CD14-positive monocyte (primary cell): ENCODE results near the gene HSBP1L1. TPM values are rescaled to one million over a fixed set of nuclear protein-coding genes. Genes with fewer than 3 reads are reported as not detected.

Experiments used
- DNase-seq, 3 donors: peaks; one replicate each; pipeline ENCODE4 v3.0.0-alpha.2; 2011 to 2022
- H2AFZ ChIP-seq: 2 replicates; pipeline ENCODE4 v1.6.0; 2012; ENCODE audit warnings: mild to moderate bottlenecking, low read depth, low read length, inconsistent platforms; ENCODE audit not compliant: insufficient read depth, poor library complexity, severe bottlenecking
- H3K27ac ChIP-seq, 2 donors: 1 replicate in 1 of 2; 2 replicates in 1 of 2; pipeline ENCODE4 v1.5.1; 2012 to 2013; ENCODE audit warnings: low read length in 2 of 2, control low read depth in 1 of 2, inconsistent platforms in 1 of 2, low read depth in 1 of 2, mild to moderate bottlenecking in 1 of 2
- H3K27me3 ChIP-seq, 2 donors: one replicate each; pipeline versions ENCODE4 v1.6.0 to v1.6.1; 2011 to 2013; ENCODE audit warnings: low read length in 2 of 2; ENCODE audit not compliant: control insufficient read depth in 2 of 2, insufficient read depth in 2 of 2
- H3K36me3 ChIP-seq, 2 donors: replicated peaks in 1 of 2; 1 replicate in 1 of 2; 2 replicates in 1 of 2; pipeline versions ENCODE4 v1.5.1 to v1.6.1; 2012 to 2013; ENCODE audit warnings: low read length in 2 of 2, control low read depth in 1 of 2, inconsistent platforms in 1 of 2, mild to moderate bottlenecking in 1 of 2; ENCODE audit not compliant: insufficient read depth in 2 of 2, control insufficient read depth in 1 of 2
- H3K4me1 ChIP-seq, 2 donors: 1 replicate in 1 of 2; 2 replicates in 1 of 2; pipeline versions ENCODE4 v1.5.1 to v1.6.1; 2012 to 2013; ENCODE audit warnings: low read length in 2 of 2, control low read depth in 1 of 2, inconsistent platforms in 1 of 2, mild to moderate bottlenecking in 1 of 2, moderate library complexity in 1 of 2; ENCODE audit not compliant: insufficient read depth in 2 of 2, control insufficient read depth in 1 of 2
- H3K4me2 ChIP-seq: replicated peaks from 2 replicates; pipeline ENCODE3; 2012; ENCODE audit warnings: low read length, moderate library complexity, mild to moderate bottlenecking; ENCODE audit not compliant: poor library complexity, severe bottlenecking; ENCODE audit errors: extremely low read depth
- H3K4me3 ChIP-seq, 3 experiments: fragments of 200-600 bp in 1 of 3; sonication (generic) in 1 of 3; replicated peaks in 1 of 3; 1 replicate in 2 of 3; 2 replicates in 1 of 3; pipeline ENCODE4 v1.5.1; 2011 to 2013; ENCODE audit warnings: low read length in 3 of 3, mild to moderate bottlenecking in 3 of 3, control low read depth in 2 of 3, low read depth in 2 of 3, inconsistent platforms in 1 of 3, moderate library complexity in 1 of 3
- H3K79me2 ChIP-seq: 2 replicates; pipeline ENCODE4 v1.6.0; 2012; ENCODE audit warnings: mild to moderate bottlenecking, control low read depth, inconsistent platforms, low read length, moderate library complexity; ENCODE audit not compliant: insufficient read depth
- H3K9ac ChIP-seq: 2 replicates; pipeline ENCODE4 v1.6.0; 2017; ENCODE audit warnings: low read length, mild to moderate bottlenecking; ENCODE audit not compliant: insufficient read depth, poor library complexity, severe bottlenecking
- H3K9me3 ChIP-seq, 2 donors: replicated peaks in 1 of 2; 1 replicate in 1 of 2; 2 replicates in 1 of 2; pipeline versions ENCODE4 v1.5.1 to v1.6.1; 2012 to 2013; ENCODE audit warnings: low read length in 2 of 2, control low read depth in 1 of 2; ENCODE audit not compliant: control insufficient read depth in 1 of 2, insufficient read depth in 1 of 2
- H4K20me1 ChIP-seq: 2 replicates; pipeline ENCODE4 v1.6.0; 2012; ENCODE audit warnings: mild to moderate bottlenecking, low read length, control low read depth, moderate library complexity; ENCODE audit not compliant: insufficient read depth
- H3K27ac Mint-ChIP-seq, 7 donors: one replicate each; pipeline ENCODE4 v1.8.0; 2020; ENCODE audit warnings: mild to moderate bottlenecking in 7 of 7, mixed read lengths in 7 of 7, moderate library complexity in 6 of 7, inconsistent platforms in 2 of 7
- H3K27me3 Mint-ChIP-seq, 3 donors: one replicate each; pipeline ENCODE4 v1.8.0; 2021 to 2022; ENCODE audit warnings: low read depth in 3 of 3, mild to moderate bottlenecking in 3 of 3, mixed read lengths in 3 of 3, moderate library complexity in 3 of 3, inconsistent platforms in 1 of 3
- H3K36me3 Mint-ChIP-seq, 2 donors: one replicate each; pipeline ENCODE4 v1.8.0; 2020; ENCODE audit warnings: mixed read lengths in 2 of 2, inconsistent platforms in 1 of 2, mild to moderate bottlenecking in 1 of 2
- H3K4me1 Mint-ChIP-seq: one replicate; pipeline ENCODE4 v1.8.0; 2020; ENCODE audit warnings: mild to moderate bottlenecking, mixed read lengths
- H3K4me3 Mint-ChIP-seq, 2 donors: one replicate each; pipeline ENCODE4 v1.8.0; 2020; ENCODE audit warnings: mild to moderate bottlenecking in 2 of 2, mixed read lengths in 2 of 2, moderate library complexity in 1 of 2
- H3K9me3 Mint-ChIP-seq, 7 donors: one replicate each; pipeline ENCODE4 v1.8.0; 2020 to 2022; ENCODE audit warnings: mixed read lengths in 7 of 7, mild to moderate bottlenecking in 6 of 7, moderate library complexity in 6 of 7, inconsistent platforms in 2 of 7
- WGBS: methylation state at CpG from one replicate; pipeline ENCODE4 v1.1.5; 2013; ENCODE audit warnings: missing lambda C conversion rate; ENCODE audit not compliant: insufficient coverage; 5-methylcytosine and 5-hydroxymethylcytosine counted together
- intact Hi-C, 2 donors: fragments of 100-400 bp; cut with micrococcal nuclease; formaldehyde crosslinking; loops; one replicate each; pipeline versions ENCODE4 v1.15.0 to v1.15.1; 2023
- polyA plus RNA-seq, 3 donors: library from polyadenylated mRNA; depleted of rRNA in 1 of 3; unstranded in 2 of 3; stranded (reverse) in 1 of 3; fragments of 300-500 nt in 2 of 3; fragments of >200 nt in 1 of 3; fragmentation: Illumina TruSeq in 2 of 3; gene quantifications; 1 replicate in 2 of 3; 2 replicates in 1 of 3; pipeline ENCODE4 v1.2.3, GENCODE V29; 2012 to 2021
- TF ChIP-seq, protein P1 (sequence below): fragments of 200-600 bp; IDR thresholded peaks from one replicate; pipeline ENCODE4 v1.8.0; 2022; ENCODE audit warnings: antibody characterized with exemption, mild to moderate bottlenecking

The HSBP1L1 gene
- polyA plus RNA-seq, 3 donors, result 2.5 to 13.2 (median 10.8) TPM

DNA sequence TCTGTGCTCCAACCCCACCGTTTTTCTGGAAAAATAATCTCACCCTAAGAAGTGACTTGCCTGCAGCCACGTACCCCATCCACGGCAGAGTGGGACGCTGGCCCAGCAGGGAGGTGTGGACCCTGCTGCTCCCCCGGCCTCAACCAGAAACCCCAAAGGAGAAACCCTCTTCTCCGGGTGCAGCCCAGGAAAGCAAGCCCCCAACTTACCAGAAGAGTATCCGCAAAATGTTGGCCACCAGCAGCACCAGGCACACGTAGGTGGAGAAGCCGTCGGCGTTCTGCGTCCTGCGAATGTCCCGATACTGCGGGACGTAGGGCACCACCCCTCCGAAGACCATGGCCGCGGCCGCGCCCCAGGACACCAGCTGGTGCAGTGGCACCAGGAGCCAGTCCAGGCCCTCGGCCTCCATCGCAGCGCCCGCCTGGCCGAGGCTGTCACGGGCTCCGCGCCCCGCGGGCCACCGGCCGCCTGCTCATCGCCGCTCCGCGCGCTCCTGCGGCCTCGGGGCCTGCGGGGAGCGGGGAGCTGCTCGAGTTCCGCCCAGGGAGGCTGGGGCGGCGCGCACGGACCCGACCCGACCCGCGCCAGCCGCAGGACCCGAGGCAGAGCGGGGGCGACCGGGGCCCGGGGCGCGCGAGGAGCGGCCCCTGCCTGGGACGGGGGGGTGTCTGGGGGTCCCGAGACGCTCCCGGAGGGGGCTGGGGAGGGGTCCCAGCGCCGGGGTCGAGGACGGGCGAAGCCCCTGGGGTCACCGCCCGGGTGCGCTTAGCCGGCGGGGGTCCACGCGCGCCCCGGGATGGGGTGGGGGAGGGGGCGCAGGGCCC, 13.7 kb upstream of the HSBP1L1 start:
- Histone ChIP-seq H3K36me3 (peaks cover 13 to 32% of the 10 kb centered on the region in 2 donors), H3K4me2 (peak overlapping the region; percentile 82), H3K79me2 (peaks cover 54% of the 10 kb centered on the region), H4K20me1 (peaks cover 50% of the 10 kb centered on the region), H3K27ac (peak overlapping the region; percentile 64 to 80), H3K9me3 (no peaks in the 10 kb centered on the region), H3K27me3 (peaks cover 0 to 2% of the 10 kb centered on the region in 2 donors), H3K9ac (peak overlapping the region; percentile 95), H2AFZ (no peak overlapping the region), H3K4me3 (peak overlapping the region; percentile 62 to 98 (median 82)), H3K4me1 (peaks cover 29 to 41% of the 10 kb centered on the region in 2 donors)
- Mint-ChIP-seq H3K4me1 (peaks cover 45% of the 10 kb centered on the region), H3K36me3 (peaks cover 29 to 39% of the 10 kb centered on the region in 2 donors), H3K27ac (peak overlapping the region; percentile 85 to 94 (median 93)), H3K27me3 (peaks cover 2 to 14% (median 5%) of the 10 kb centered on the region in 3 donors), H3K9me3 (no peaks in the 10 kb centered on the region), H3K4me3 (peak overlapping the region; percentile 87 to 91)
- TF ChIP-seq, protein P1, sequence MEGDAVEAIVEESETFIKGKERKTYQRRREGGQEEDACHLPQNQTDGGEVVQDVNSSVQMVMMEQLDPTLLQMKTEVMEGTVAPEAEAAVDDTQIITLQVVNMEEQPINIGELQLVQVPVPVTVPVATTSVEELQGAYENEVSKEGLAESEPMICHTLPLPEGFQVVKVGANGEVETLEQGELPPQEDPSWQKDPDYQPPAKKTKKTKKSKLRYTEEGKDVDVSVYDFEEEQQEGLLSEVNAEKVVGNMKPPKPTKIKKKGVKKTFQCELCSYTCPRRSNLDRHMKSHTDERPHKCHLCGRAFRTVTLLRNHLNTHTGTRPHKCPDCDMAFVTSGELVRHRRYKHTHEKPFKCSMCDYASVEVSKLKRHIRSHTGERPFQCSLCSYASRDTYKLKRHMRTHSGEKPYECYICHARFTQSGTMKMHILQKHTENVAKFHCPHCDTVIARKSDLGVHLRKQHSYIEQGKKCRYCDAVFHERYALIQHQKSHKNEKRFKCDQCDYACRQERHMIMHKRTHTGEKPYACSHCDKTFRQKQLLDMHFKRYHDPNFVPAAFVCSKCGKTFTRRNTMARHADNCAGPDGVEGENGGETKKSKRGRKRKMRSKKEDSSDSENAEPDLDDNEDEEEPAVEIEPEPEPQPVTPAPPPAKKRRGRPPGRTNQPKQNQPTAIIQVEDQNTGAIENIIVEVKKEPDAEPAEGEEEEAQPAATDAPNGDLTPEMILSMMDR, result no peak
- intact Hi-C loops, result loop anchor here (5.0 to 10.0 kb wide), 4 partner anchors 37 to 156 kb away; partner anchors contain the start of genes RBFA (in 2 of the 2), TXNL4A (in 2 of the 2) and KCNG2 (in 1 of the 2)
- 2% methylated on average over 80 of the region's 81 CpGs for WGBS
- peak; percentile 26 to 57 (median 42) for DNase-seq
